ENCODE measurements around the gene GNAL.
"Not testable (repeated sequence)": the region's sequence is repeated elsewhere in the genome, so short reads cannot be mapped to it uniquely, and the experiment has no call there.

The GNAL gene

DNA sequence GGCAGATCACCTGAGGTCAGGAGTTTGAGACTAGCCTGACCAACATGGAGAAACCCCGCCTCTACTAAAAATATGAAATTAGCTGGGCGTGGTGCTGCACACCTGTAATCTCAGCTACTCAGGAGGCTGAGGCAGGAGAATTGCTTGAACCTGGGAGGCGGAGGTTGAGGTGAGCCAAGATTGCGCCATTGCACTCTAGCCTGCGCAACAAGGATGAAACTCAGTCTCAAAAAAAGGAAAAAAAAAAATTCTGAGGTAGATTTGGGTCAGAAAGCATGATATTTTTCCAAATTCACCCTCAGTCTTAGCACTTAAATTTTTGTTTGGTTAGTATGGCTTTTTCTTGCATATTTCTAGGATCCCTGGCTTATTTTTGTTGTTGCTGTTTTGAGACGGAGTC, 165.5 kb downstream of the GNAL start:
- not testable (repeated sequence) for DNase-seq

DNA sequence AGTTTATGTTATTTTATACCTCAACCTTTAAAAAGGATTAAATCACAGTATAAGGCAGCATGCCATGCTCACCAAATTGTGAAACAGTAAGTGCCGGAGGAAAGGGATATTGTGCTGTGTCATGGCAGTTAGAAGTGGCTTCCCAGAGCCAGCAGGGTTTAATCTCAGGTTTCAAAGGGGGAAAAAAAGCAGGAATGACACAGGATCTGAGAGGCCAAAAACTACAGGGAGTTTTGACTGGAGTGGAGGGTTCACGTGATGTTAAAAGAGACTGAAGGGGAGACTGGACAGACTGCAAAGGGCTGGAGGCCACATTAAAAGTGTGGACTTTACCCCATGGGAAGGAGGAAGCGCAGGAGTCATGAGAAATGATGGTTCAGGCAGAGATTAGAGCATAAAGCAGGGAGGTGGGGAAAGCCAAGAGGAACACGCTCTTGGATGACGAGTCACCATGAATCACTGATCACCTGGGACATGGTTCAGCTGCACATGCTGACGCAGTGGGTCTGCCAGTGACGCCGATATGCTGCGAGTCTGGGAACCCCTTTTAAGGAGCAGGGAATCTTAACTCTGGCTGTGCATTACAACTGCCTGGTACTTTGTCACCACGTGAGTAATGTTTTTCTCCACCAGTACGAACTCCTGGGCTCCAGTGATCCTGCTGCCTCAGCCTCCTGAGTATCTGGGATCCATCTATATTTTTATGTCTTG, 168.3 kb downstream of the GNAL start:
- no peak for DNase-seq

DNA sequence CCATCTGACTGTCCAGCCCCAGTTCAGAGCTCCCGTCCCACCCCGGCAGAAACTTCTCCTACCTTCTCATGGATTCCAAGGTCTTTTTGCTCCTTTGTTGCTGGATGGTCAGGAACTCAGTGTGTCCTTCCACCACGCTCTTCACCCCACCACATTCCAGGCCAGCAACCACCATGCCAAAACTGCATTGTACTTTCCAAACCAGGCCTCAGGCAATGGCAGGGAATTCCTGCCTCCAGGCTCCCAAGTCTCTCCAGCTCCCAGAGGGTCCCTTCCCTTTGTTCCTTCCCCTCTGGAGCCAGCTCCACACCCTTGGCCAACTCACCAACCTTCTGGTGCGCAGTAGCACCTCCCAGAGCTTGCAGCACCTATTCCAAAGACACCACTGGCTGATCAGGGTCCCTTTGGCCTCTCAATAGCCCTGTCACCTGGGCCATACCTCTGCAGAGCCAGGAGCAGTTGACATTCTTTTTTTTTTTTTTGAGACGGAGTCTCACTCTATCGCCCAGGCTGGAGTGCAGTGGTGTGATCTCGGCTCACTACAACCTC, 170.3 kb downstream of the GNAL start:
- no peak for DNase-seq

DNA sequence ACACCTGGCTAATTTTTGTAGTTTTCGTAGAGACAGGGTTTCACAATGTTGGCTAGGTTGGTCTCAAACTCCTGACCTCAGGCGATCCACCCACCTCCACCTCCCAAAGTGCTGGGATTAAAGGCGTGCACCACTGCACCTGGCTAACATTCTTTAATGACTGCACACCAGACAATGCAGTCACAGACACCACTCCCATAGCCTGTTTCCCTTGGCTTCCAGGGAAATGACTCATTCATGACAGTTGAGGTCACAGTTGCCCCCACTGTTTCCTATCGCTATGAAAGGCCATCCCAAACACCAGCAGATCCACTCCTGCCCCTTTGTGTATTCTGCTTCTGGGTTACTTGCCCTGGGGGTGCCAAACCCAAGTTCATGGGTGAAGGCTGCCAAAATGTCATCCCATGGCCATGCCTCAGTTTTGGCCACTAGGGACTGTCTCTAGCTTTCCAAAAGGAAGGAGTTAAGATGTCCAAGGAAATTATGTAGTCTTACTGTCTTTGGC, 170.9 kb downstream of the GNAL start:
- DNase-seq = no peak

DNA sequence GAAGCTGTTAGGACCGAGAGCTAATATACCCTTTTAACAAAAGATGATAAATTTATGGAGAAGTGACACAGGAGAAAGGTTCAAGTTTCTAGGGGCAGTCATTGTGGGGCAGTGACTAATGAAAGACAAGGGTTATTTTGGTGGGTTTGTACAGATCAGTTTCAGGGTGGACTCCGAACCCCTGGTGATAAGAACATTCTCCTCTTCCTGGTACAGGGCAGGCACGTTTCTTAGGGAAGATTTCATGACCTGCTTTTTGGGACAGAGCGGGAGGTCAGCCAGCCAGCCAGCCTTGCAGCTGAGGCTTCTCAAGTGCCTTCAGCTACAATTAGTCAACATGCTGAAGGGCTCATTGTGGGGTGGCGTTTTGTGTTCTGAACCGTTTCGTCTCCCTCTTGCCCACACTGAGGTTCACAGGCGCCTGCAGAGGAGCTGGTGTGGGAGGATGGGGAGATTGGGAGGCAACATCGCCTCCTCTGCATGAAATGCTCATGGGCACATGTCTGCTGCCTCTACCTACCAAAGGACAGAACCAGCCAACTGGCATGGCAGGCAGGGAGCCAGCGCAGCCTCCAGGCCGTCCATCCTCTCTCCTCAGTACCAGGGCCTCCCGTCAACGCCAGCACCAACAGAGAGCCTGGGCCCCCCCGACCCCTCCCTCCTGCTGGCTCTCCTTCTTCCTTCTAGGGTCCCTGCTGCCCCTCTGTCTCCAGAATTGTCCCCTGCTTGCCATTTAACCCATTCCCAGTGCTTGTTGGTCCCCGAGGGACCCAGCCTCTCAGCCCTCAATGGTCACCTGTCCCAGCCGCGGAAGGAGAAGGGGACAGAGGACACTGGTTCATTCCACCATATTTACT, 171.8 kb downstream of the GNAL start:
- no peak for DNase-seq

DNA sequence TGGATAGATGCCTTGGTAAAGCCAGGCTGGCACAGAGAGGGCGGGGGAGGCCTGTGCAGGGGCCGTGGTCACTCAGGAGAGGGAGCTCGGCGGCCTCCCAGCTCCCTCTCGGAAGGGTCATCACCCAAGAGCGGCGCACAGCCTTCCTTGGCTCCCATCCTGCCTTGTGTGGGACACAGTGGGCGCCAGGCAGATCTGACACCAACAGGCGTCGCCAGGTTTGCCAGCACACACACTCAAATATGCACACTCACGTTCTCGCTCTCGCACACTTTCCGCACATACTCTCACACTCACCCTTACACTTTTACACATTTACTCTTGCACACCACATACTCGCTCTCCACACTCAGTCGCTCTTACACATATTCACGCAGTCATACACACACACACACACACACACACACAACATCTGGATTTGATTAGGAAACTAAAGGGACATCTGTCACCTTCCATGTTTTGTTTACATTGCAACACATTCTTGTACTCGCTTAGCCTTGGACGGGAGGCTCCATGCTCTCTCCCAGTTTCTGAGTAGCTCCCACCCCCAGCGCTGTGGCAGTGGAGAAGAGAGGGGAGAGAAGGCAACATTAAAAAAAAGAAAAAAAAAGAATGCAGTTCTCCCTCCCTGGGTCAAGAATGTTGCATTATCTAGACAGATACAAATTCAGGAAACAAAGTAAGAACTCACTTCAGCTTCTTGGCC, 172.7 kb downstream of the GNAL start:
- DNase-seq = no peak

DNA sequence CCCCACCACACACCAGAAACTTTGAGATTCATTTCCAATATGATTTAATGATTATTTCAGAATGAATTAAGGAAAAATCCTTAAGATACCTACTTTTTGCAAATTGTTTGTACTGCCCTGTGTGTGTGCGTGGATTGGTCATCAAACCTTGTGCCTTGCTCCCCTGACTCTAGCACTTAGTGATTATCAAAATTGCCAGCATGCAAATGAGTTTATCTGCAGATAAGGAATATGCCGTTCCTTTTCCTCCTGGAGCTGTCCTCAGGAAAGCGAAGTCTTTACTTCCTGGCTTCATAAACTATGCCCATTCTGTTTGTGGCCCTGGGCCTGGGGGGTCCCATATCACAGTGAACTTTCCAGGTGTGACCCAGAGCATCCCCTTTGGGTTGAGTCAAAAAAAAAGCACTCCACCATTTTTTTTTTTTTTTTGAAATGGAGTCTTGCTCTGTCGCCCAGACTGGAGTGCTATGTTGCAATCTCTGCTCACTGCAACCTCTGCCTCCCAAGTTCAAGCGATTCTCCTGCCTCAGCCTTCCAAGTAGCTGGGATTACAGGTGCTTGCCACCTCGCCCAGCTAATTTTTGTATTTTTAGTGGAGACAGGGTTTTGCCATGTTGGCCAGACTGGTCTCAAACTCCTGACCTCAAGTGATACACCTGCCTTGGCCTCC, 173.5 kb downstream of the GNAL start:
- no peak for DNase-seq

DNA sequence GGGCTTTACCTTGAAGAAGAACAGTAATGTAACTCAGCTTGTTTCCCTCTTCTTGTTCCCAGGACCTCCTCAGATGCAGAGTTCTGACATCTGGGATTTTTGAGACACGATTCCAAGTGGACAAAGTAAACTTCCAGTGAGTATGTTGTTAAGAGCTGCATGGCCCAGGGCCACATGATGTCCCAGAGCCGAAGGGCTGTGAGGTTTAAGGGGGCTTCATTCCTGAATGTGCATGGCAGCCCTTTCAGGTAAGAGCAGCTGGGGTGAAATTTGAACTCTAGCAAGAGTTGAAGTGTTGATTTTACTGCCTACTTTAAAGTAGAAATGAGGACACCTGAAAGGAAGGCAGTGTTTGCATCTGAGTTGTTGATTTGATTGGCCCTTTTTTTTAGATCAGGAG, 175.4 kb downstream of the GNAL start:
- no peak for DNase-seq

DNA sequence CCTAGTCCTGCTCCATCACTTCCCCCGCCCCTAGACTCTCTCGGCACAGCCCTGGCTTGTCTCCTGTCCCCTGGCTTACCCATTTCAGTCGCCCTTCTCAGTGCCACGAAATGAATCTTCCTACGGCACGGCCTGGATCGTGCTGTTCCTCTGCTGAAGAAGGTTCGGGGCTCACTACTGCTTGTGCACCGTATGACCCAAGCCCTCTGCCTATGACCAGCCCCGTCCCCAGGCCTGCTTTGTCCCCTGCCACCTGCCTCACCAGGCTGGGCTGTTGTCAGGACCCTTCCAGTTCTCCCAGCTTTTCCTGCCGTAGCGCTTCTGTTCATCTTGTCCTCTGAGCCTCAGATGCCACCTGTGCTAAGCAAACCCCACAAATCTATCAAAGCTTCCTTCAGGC, 176.0 kb downstream of the GNAL start:
- DNase-seq = no peak

DNA sequence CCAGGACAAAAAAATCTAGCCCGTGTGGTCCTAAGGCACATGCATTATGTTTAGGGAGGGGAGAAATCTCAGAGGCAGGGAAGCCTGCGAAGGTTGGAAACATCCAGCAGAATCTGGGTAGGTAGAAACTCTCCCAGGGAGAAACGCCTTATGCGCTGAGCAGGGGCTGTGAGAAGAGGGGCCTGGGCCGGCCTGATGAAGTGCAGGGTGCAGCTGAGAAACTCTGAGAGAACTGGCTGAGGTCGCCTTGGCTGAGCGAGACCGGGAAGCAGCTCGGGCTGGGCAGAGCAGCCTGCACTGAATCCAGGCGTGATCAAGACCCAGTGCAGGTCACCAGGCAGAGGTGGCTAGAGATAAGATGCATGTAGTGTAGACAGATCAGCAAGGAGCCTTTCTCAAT, 177.3 kb downstream of the GNAL start:
- DNase-seq = no peak

DNA sequence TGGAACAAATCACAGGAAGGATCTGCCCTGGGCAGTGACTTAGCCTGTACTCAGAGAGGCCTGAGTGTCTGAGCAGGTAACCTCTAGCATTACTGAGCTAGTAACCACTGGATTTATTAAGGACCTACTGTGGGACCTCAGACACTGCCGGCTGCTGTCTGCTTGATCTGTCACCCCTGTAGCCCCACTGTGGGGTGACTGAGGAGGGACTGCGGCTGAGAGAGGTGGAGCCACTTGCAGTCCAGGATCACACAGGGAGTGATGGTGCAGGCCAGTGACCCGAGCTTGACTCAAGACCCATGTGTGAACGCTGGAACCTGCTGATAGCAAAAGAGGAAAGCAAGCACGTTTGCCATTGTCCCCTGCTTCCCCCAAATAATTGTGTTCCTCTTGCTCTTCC, 177.7 kb downstream of the GNAL start:
- DNase-seq = no peak

DNA sequence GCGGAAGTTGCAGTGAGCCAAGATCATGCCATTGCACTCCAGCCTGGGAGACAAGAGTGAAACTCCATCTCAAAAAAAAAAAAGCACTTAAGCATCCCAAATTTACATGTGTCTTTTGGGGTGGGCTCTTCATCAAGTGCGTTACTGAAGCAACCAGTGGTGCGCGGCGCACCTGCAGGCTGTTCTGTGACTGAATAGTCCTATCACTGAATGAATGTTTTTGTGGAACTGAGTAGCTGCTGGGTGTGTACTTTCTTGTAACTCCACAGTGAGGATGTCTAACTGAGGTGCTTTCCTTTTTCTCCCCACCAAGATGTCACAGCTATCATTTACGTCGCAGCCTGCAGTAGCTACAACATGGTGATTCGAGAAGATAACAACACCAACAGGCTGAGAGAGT, 179.2 kb downstream of the GNAL start:
- DNase-seq = no peak

DNA sequence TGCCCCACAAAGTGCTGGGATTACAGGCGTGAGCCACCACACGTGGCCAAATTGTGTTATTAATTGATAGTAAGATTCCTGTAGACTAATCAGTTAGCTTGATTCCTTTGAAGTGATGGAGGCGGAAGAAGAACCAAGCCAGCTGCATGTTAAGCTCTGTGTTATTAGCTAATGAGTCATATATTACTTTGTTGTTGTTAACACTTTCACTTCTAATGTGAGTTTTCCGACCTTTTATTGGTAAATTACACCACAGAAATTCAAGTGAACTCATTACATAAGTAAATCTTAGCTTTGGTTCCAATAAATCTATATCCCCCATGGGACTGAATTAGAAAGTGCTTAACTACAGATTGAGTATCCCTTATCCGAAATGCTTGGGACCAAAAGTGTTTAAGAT, 182.4 kb downstream of the GNAL start:
- DNase-seq = no peak

DNA sequence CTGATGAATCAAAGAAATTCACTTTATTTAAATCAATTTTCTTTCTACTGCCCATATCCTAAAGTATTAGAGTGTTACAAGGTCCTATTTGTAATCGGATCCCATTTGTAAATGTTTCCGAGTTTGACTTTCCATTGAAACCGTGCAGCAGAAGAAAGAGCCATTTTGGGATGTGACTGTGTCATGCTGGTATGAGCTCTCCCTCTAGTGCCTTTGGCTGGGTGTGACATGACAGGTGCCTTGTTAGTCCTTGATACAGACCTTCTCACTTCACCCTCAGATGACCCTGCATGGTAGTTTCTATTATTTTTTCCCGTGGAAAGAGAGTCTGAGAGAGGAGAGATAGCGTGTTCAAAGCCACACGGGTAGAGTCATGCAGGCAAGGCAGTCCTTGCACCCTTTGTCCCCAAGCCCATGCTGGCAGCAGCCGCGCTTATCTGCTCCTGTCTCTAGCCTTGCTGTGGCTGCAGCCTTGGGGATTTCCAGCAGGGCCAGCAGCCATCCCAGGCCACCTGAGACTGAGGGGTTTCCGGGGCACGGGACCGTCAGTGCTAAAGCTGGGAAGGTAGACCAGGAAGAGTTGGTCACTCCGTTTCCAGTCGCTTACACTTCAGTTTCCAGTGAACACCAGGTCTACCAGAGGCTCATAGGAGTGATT, 183.5 kb downstream of the GNAL start:
- no peak for DNase-seq

DNA sequence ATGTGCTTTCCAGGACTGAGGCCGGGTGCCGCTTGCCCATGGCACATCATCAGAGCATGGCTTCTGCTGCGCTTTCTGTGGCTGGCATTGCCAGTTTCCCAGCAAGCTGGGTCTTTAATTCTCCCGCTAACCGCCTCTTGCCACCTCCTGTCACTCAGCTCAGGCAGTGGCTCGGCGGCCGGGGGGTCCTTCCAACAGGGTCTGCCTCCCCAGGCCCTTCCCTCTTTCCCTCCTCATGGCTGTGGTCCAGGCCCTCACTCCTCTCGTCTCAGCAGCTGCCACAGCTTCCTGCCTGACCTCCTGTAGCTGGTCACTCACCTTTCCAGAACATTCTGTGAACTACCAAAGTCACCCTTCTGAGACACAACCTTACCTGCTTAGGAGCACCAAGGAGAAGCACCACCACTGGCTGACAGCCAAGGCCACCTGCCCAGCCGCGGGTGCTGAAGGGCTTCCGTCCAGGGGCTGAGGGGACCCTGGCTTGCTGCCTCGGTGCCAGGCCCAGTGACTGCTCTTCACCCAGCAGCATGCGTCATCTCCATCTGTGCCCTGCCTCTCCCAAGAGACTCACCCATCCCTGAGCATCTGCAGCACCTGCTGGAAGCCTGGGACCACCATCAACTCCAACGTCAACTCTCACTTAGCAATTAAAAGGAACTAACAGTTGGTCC, 184.7 kb downstream of the GNAL start:
- no peak for DNase-seq

DNA sequence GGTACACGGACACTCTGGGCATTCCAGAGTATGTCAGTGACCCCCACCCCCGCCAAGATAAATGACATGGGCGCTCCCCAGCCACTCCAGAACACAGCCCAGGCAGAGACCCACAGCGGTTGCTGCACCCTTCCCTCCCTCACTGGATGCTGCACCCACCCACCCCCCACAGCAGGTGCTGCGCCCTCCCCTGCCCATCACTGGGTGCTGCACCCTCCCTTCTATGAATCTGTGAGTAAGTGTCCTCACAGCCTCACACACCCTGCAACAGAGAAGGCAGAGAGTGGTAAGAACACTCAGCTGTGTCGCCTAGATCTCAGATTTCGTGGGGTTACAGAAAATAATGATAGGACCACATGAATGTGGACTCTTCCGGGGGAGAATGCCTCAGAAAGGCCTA, 185.6 kb downstream of the GNAL start:
- no peak for DNase-seq

DNA sequence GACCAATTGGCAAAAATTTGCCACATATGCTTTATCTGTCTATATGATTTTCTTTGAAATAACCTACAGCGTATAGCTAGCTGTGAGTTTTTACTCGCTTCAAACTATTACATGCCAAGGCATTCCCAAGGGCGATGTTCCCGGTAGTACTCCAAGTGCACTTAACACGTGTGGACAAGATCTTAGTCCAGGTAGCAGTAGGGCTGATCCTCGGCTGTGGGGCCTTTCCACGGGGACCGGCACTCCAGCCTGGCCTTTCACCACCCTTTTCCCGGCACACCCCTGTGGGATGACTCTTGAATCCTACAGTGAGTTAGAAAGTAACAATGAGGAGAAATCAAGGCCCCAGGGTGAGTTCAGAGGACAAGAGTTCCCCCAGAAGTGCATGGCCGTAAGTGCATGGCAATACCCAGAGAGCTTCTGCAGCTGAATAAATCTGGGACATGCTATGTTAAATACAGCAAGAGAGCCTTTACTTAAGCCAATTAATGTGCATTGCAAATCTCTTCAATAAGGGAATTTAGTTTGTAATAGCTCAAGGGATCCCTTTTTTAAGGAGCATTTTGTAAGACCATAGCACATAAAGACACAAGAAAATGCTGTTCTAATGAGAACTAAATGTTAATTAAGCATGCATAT, 188.6 kb downstream of the GNAL start:
- DNase-seq = no peak

DNA sequence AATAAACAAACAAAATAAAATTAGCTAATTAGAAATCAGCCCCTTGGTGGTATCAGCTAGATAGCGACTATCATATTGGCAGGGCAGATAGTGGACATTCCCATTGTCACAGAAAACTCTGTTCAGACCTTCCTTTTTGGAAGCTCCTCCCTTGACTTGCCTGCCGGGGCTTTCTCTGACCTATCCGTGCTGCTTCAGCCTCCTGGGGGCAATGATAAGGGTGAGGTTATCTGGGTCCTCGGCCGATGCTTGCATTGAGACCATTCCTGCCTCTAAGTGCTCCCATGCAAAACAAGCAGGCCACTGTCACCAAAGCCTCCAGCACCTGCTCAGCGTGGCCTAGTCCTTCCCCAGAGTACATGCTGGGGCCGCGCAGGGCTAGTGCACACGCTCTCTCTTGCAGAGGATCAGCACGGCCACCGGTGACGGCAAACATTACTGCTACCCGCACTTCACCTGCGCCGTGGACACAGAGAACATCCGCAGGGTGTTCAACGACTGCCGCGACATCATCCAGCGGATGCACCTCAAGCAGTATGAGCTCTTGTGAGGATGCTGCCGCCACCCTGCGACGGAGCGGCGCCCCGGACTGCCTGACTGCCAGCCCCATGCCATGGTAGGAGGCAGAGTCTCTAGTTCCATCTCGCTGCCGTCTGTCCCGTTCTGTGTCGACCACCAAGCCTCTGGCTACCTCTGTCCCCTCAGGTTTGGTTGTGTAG, 191.7 kb downstream of the GNAL start:
- DNase-seq = no peak

DNA sequence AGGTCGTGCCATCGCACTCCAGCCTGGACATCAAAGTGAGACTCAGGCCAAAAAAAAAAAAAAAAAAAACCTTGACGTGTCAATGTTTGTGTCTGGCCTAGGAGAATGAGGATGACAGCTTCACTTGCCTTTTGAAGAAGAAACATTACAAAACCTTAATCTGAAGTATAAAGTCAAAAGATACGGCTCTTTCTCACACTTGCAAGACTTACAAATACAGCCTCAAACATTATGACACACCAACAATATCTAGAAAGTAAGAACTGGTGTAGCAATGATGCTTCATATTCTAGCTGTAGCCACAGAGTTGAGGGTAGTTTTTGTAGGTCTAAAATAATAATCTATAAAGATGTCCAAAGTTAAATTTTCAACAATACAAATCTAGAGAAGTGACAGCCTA, 193.6 kb downstream of the GNAL start:
- DNase-seq = no peak

DNA sequence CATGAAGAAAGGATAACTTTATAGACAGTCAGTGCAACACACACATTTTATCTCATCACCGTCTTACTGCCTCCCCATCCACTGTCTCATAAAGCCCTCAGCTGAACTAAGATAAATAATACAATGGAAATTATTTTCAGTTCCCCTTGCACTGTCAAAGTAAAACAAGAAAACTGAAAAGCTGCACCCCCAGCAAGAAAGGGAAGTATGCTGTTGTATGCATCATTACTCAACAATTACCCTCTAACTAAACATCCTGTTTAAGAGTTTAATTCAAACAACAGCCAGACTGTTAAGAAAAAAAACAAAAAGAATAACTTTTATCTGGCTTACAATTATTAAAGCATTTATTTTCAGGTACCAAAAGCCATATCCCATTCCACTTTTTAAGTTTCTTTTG, 194.1 kb downstream of the GNAL start:
- DNase-seq = no peak
